ENCODE results near the gene DET1. TPM values are rescaled to one million over a fixed set of nuclear protein-coding genes. Genes with fewer than 3 reads are reported as not detected.

The DET1 gene
- total RNA-seq, 1 experiment from 2014 or later: 6.6 TPM

DNA sequence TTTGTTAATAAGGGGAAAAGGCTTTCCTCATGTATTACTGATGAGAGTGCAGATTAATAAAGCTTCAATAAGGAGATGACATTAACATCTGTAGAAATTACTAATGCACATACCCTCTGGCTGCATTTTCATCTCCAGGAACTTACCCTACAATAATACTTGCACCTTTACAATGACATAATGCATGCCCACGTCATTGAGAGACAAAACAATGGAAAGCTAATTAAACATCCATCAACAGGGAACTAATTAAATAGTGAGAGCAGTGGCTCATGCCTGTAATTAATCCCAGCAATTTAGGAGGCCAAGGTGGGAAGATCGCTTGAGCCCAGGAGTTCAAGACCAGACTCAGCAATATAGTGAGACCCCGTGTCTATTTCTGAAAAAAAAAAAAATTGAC, 32.8 kb upstream of the DET1 start:
- Histone ChIP-seq H3K9me3 (ENCODE audit: control insufficient read depth, low read depth, low read length) (no peaks in the 10 kb centered on the region), H2AK5ac (ENCODE audit: insufficient read length, low read length) (no peak overlapping the region), H3K79me2 (ENCODE audit: insufficient read depth, low read length) (no peaks in the 10 kb centered on the region), H3K79me1 (ENCODE audit: insufficient read depth, low read depth, low read length, poor library complexity, severe bottlenecking) (no peaks in the 10 kb centered on the region), H3K23ac (ENCODE audit: insufficient read length, low read depth, low read length) (no peak overlapping the region), H2AFZ (ENCODE audit: low read length) (no peak overlapping the region), H3K9ac (ENCODE audit: extremely low read depth, insufficient read length, low read length) (no peak overlapping the region), H3K4me2 (ENCODE audit: insufficient read depth, insufficient read length, low read length) (no peak overlapping the region), H4K8ac (replicated peaks; ENCODE audit: insufficient read length, low read depth, low read length) (no peak overlapping the region), H3K14ac (ENCODE audit: insufficient read depth, low read length) (no peak overlapping the region), H3K23me2 (ENCODE audit: insufficient read length, low read depth, low read length, poor library complexity, severe bottlenecking) (no peaks in the 10 kb centered on the region), H3K27ac (ENCODE audit: insufficient read length, low read depth, low read length) (no peak overlapping the region), H2BK120ac (ENCODE audit: low read depth, low read length, poor library complexity, severe bottlenecking) (no peak overlapping the region), H3K27me3 (ENCODE audit: insufficient read depth, low read length) (no peaks in the 10 kb centered on the region), H3K4ac (ENCODE audit: low read depth, low read length) (no peak overlapping the region), H4K20me1 (ENCODE audit: control insufficient read depth, insufficient read depth, insufficient read length) (no peaks in the 10 kb centered on the region), H2BK12ac (ENCODE audit: insufficient read length, low read depth, low read length) (no peak overlapping the region), H3T11ph (ENCODE audit: low read length) (no peak overlapping the region), H2BK5ac (ENCODE audit: insufficient read length, low read length) (no peak overlapping the region), H3K56ac (ENCODE audit: insufficient read length, low read depth, low read length) (no peak overlapping the region), H2BK20ac (ENCODE audit: low read depth, low read length, poor library complexity, severe bottlenecking) (no peak overlapping the region), H4K5ac (ENCODE audit: insufficient read length, low read depth, low read length) (no peak overlapping the region), H3K4me1 (ENCODE audit: insufficient read depth, low read length) (no peaks in the 10 kb centered on the region), H3K18ac (ENCODE audit: insufficient read length, low read depth, low read length) (no peak overlapping the region), H4K91ac (ENCODE audit: insufficient read length, low read depth, low read length) (no peak overlapping the region), H2BK15ac (ENCODE audit: low read depth, low read length) (no peak overlapping the region)
- no CpG with 5 or more reads among the region's 3 CpGs for WGBS (ENCODE audit: extremely low coverage, insufficient read length, low lambda C conversion rate)
- peaks cover 6% of the 10 kb centered on the region for H3K27me3 Mint-ChIP-seq (ENCODE audit: low read depth)
- no peak for TF ChIP-seq CTCF (conservative IDR thresholded peaks at IDR 0.05)
- no peaks in the 10 kb centered on the region for H3K36me3 Mint-ChIP-seq (ENCODE audit: insufficient read depth in 1 of 3, low read depth in 3 of 3)
- H3K4me1 Mint-ChIP-seq: peaks cover 5 to 6% of the 10 kb centered on the region in 2 experiments
- H3K27ac Mint-ChIP-seq: no peak overlapping the region
- no peak overlapping the region for H3K4me3 Mint-ChIP-seq
- no peak for DNase-seq
- no peaks in the 10 kb centered on the region; a peak in 1 of 5 replicates for H3K9me3 Mint-ChIP-seq

All from H9 (cell line).